Upper lobe of right lung (tissue), 1 donor: ENCODE data around the gene HPS6. TPM values are rescaled to one million over a fixed set of nuclear protein-coding genes. Genes with fewer than 3 reads are reported as not detected.
"Not testable (repeated sequence)": the region's sequence is repeated elsewhere in the genome, so short reads cannot be mapped to it uniquely, and the experiment has no call there.

Source experiments
- ATAC-seq: fragments of 200-7000 bp; cut with Tn5 transposase; one replicate; pipeline ENCODE4 v1.9.1; 2020; ENCODE audit warnings: mild to moderate bottlenecking, moderate library complexity
- DNase-seq: peaks from one replicate; pipeline ENCODE4 v3.0.0-alpha.2; 2020
- H3K27ac ChIP-seq: fragments of 200-600 bp; one replicate; pipeline ENCODE4 v1.8.0; 2022
- H3K27me3 ChIP-seq: fragments of 200-600 bp; one replicate; pipeline ENCODE4 v1.8.0; 2022; ENCODE audit warnings: mild to moderate bottlenecking
- H3K36me3 ChIP-seq: fragments of 200-600 bp; one replicate; pipeline ENCODE4 v1.8.0; 2022
- H3K4me1 ChIP-seq: fragments of 200-600 bp; one replicate; pipeline ENCODE4 v1.8.0; 2022
- H3K4me3 ChIP-seq: fragments of 200-600 bp; one replicate; pipeline ENCODE4 v1.8.0; 2022; ENCODE audit warnings: mild to moderate bottlenecking
- H3K9me3 ChIP-seq: fragments of 200-600 bp; one replicate; pipeline ENCODE4 v1.8.0; 2022
- CTCF ChIP-seq: fragments of 200-600 bp; IDR thresholded peaks from one replicate; pipeline ENCODE4 v1.8.0; 2022; ENCODE audit warnings: antibody characterized with exemption
- intact Hi-C: fragments of 100-400 bp; cut with DNase I; formaldehyde crosslinking; loops from one replicate; pipeline ENCODE4 v1.11.0; 2022
- total RNA-seq: library from RNA; stranded (reverse); fragmentation: NEBNext Ultra II Directional; extraction: Animal tissue kit (Norgen Biotek cat#: 25700); gene quantifications from one replicate; pipeline ENCODE4 v1.2.1, GENCODE V29; 2021
- donor health status: DM: no; HTN: yes; CAD: no; lungs with severe emphysema.

The HPS6 gene
- total RNA-seq, 1 donor from 2014 or later = 22.6 TPM

- intact Hi-C loops = no loop called here
- Histone ChIP-seq H3K4me3 (no peak overlapping the region), H3K9me3 (no peaks in the 10 kb centered on the region), H3K27me3 (no peaks in the 10 kb centered on the region), H3K36me3 (no peaks in the 10 kb centered on the region), H3K4me1 (peaks cover 20% of the 10 kb centered on the region), H3K27ac (peak overlapping the region; percentile 25)
- ATAC-seq (no peak), DNase-seq (no peak)
- TF ChIP-seq CTCF = no peak
Observed at GRCh38 chr10:102046095-102046494, 19.1 kb upstream of the HPS6 start.

- H3K36me3 ChIP-seq, H3K9me3 ChIP-seq, intact Hi-C loops, H3K27me3 ChIP-seq: not testable (repeated sequence)
- ATAC-seq = peak; percentile 18
- Histone ChIP-seq H3K4me1 (peaks cover 38% of the 10 kb centered on the region), H3K4me3 (peak overlapping the region; percentile 91), H3K27ac (peak overlapping the region; percentile 95)
- DNase-seq = peak; percentile 73
Observed at GRCh38 chr10:102054881-102055646, 10.1 kb upstream of the HPS6 start.

GRCh38 chr10:102055647-102056419, 9.3 kb upstream of the HPS6 start, which contains the start of gene ARMH3:
ARMH3 (minus strand) TSS chr10:102056173; CDS start chr10:102040114, 16,059 bp downstream.
- Histone ChIP-seq H3K9me3 (no peaks in the 10 kb centered on the region), H3K27me3 (no peaks in the 10 kb centered on the region), H3K4me1 (peaks cover 38% of the 10 kb centered on the region), H3K36me3 (no peaks in the 10 kb centered on the region), H3K27ac (peak within 1 kb of the TSS; percentile 95), H3K4me3 (peak within 1 kb of the TSS; percentile 91)
- DNase-seq (peak; percentile 96), ATAC-seq (peak; percentile 99)
- no peak for TF ChIP-seq CTCF
- intact Hi-C loops = no loop called here

DNA sequence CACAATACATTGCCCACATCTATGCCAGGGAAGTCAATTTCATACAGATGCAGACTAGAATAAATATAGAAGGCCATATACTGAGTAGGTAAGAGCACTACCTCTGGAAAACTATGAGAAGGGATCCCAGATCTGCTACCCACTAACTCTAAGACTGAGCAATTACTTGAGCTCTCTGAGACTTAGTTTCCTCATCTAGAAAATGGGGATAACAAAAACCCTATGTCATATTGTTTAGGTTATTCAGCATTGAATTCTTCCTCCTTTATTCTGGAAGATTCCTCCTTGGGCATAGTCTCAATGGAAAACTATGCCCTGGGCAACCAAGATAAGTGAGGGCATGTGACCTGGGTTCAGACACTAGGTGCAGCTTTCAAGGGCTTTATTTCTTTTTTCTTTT, 5.2 kb upstream of the HPS6 start:
- TF ChIP-seq CTCF = no peak
- no peaks in the 10 kb centered on the region for H3K9me3 ChIP-seq
- no peaks in the 10 kb centered on the region for H3K36me3 ChIP-seq
- intact Hi-C loops = no loop called here
- no peak overlapping the region for H3K27ac ChIP-seq
- H3K4me3 ChIP-seq = no peak overlapping the region
- DNase-seq (no peak), ATAC-seq (no peak)
- no peaks in the 10 kb centered on the region for H3K27me3 ChIP-seq
- peaks cover 2% of the 10 kb centered on the region for H3K4me1 ChIP-seq

GRCh38 chr10:102064503-102064867, 664 bp upstream of the HPS6 start:
- Histone ChIP-seq H3K9me3 (no peaks in the 10 kb centered on the region), H3K4me3 (peak overlapping the region; percentile 96), H3K4me1 (peaks cover 34% of the 10 kb centered on the region), H3K27ac (peak overlapping the region; percentile 98), H3K36me3 (no peaks in the 10 kb centered on the region), H3K27me3 (no peaks in the 10 kb centered on the region)
- ATAC-seq = no peak
- no peak for TF ChIP-seq CTCF
- intact Hi-C loops = no loop called here
- DNase-seq = no peak
